Heart left ventricle (tissue), 13 donors: ENCODE measurements around the gene RRAS.

ENCODE experiments used
- POLR2A ChIP-seq, 2 donors: fragments of 450-650 bp; IDR thresholded peaks; one replicate each; pipeline ENCODE4 v1.6.1; 2017; ENCODE audit warnings: antibody characterized with exemption in 2 of 2, mild to moderate bottlenecking in 2 of 2, moderate library complexity in 2 of 2
- TF ChIP-seq, protein P1 (sequence below), 12 donors: fragments of 200-600 bp; sonication (generic) in 4 of 12; IDR thresholded peaks; one replicate each; pipeline versions ENCODE4 v1.5.0 to v1.8.0; 2018 to 2022; ENCODE audit warnings: antibody characterized with exemption in 12 of 12, mild to moderate bottlenecking in 5 of 12
- donor health status: ischemic (EF 13 %, LVEDD 7.1; RV severe dilation, severe dysfunction).
- donor health status: DM: no; HTN: yes; CAD: no.
- donor health status: DM: no; HTN: no; CAD: no.
- donor health status: ischemic (EF 25% LVEDD 6.9; RV normal size, moderate dysfunction).
- donor health status: ischemic (EF 25% LVEDD 5.7; RV mildly dilated, moderate dysfunction).
- donor health status: ischemic (EF 35%, LVEDD 5.7; RV mildly dilated, moderate dysfunction).
- donor health status: nonischemic (EF 11% LVEDD 7.7; RV severe dilation, severe dysfunction).
- donor health status: DM: yes; HTN: yes; CAD: no.
- donor health status: PGD.
- donor health status: ischemic (EF 29% LVEDD 5.4; RV normal size, mild dysfunction).
- donor health status: nonischemic (EF 23%, LVEDD 6.1; RV moderate dilation, normal function).

DNA sequence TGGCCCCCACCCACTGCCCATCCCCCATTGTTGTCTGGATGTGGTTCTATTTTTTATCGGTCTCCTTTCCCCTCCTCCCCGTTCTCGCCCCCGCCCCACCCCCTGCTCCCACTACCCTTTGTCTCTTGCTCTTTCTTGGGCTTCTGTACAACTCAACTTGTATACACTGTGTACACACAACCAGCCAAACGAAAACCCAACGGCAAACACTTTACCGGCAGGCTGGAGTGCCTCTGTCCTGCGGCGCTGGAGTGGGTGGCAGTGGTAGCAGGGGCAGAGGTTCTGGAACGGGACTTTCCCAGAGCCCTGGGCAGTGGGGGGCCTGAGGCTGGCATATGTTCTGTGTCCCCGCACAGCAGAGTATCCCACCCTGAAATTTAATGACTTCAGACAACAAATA, 13.7 kb downstream of the RRAS start:
- TF ChIP-seq, protein P1, sequence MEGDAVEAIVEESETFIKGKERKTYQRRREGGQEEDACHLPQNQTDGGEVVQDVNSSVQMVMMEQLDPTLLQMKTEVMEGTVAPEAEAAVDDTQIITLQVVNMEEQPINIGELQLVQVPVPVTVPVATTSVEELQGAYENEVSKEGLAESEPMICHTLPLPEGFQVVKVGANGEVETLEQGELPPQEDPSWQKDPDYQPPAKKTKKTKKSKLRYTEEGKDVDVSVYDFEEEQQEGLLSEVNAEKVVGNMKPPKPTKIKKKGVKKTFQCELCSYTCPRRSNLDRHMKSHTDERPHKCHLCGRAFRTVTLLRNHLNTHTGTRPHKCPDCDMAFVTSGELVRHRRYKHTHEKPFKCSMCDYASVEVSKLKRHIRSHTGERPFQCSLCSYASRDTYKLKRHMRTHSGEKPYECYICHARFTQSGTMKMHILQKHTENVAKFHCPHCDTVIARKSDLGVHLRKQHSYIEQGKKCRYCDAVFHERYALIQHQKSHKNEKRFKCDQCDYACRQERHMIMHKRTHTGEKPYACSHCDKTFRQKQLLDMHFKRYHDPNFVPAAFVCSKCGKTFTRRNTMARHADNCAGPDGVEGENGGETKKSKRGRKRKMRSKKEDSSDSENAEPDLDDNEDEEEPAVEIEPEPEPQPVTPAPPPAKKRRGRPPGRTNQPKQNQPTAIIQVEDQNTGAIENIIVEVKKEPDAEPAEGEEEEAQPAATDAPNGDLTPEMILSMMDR (IDR thresholded peaks at IDR 0.05): no peak
- no peak for TF ChIP-seq POLR2A (IDR thresholded peaks at IDR 0.05)
